ENCODE measurements around the gene PNLDC1. TPM values are rescaled to one million over a fixed set of nuclear protein-coding genes. Genes with fewer than 3 reads are reported as not detected.
"Not testable (repeated sequence)": the region's sequence is repeated elsewhere in the genome, so short reads cannot be mapped to it uniquely, and the experiment has no call there.

PNLDC1 gene
- total RNA-seq, 2 experiments from 2014 or later: 0.42 to 0.96 TPM

DNA sequence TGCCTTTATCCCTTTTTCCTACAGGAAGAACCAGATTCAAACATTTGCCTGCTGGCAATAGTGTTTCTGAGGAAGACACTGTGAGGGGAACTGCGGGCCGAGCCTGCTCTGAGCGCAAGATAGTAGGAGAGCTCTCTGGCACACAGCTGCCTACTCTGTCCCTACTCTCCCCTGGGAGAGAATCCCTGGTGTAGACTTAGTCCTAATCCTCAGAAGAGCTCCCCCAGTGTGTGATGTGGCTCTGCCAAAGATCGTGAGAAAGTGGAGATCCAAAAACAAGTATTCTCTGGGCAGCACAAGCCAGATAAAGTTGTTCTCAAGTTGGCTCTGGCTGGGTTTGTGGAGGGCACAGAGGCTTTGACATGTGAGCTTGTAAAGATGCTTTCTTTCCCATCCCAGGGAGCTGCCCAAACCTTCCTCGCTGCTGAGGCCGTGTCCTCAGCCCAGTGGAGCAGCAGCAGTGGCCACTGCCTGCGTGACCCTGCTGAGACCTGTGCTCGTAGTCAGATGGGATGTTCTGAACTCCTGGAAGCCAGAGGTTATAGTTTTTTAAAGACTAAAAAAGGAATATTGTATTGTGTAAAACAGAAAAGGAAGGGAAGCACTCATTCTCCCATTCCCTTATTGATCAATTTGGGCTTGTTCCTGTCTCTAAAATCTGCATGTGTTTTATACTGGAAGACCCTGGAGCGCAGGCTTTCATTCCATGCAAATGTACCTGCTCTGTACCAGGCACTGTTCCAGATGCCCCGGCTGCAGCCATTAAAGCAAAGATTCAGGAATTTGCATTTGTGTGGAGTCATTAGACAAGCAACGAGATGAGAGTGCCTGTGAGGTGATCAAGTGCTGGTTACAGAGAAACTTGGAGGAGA lies 30.7 kb downstream of the PNLDC1 start:
- POLR2A ChIA-PET: interaction anchor here (1.0 to 1.7 kb wide), 2 partner anchors 11 to 41 kb away, joined by 3 to 6 read pairs; partner anchors contain the start of genes MRPL18 and TCP1
- Mint-ChIP-seq H3K36me3 (no peaks in the 10 kb centered on the region), H3K9me3 (no peaks in the 10 kb centered on the region), H3K27me3 (peaks cover 2% of the 10 kb centered on the region), H3K27ac (no peak overlapping the region), H3K4me1 (peaks cover 22% of the 10 kb centered on the region), H3K4me3 (no peak overlapping the region)
- DNase-seq (no peak), ATAC-seq (ENCODE audit: low read depth) (no peak)

DNA sequence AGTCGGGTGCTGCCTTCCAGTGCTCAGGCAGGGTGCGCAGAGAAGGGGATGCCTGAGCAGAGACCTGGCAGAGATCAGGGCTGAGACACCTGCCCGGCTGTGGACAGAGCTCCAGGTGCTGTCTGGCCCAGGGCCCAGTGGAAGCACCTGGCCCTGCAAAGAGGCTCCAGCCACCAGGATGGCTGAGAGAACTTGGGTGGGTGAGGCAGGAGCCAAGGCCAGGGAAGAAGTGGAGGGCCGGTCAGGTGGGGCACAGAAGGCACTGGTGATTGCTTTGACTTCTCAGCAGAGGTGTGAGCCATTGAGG lies 31.2 kb downstream of the PNLDC1 start:
- Mint-ChIP-seq H3K27ac (no peak overlapping the region), H3K9me3 (no peaks in the 10 kb centered on the region), H3K4me3 (no peak overlapping the region), H3K4me1 (peaks cover 22% of the 10 kb centered on the region), H3K27me3 (peaks cover 2% of the 10 kb centered on the region), H3K36me3 (no peaks in the 10 kb centered on the region)
- POLR2A ChIA-PET: no interaction called here
- no peak for ATAC-seq (ENCODE audit: low read depth)
- DNase-seq: no peak

DNA sequence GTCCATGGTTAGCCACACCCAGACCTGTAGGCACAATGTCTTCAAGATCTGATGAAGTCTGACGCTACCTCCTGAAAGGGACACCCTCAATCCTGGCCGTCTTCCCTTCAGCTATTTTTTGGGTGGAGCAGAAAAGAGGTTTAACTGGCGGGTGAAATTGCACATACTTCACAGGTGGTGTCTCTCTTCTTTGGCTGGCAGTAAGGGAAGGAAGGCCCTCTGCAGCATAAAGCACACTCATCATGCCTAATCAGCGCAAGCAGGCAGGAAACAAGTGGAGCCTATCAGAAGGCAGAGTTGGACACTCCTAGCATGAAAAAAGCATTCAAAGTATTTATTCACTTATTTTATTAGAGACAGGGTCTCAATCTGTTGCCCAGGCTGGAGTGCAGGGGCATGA lies 32.9 kb downstream of the PNLDC1 start:
- DNase-seq (no peak), ATAC-seq (ENCODE audit: low read depth) (no peak)
- POLR2A ChIA-PET: interaction anchor here (1.8 to 2.5 kb wide), 2 partner anchors 13 to 42 kb away, joined by 11 read pairs; partner anchors contain the start of genes MRPL18 and TCP1
- Mint-ChIP-seq H3K27me3 (peaks cover 2% of the 10 kb centered on the region), H3K36me3 (no peaks in the 10 kb centered on the region), H3K4me1 (peaks cover 22% of the 10 kb centered on the region), H3K27ac (no peak overlapping the region), H3K9me3 (no peaks in the 10 kb centered on the region), H3K4me3 (no peak overlapping the region)

DNA sequence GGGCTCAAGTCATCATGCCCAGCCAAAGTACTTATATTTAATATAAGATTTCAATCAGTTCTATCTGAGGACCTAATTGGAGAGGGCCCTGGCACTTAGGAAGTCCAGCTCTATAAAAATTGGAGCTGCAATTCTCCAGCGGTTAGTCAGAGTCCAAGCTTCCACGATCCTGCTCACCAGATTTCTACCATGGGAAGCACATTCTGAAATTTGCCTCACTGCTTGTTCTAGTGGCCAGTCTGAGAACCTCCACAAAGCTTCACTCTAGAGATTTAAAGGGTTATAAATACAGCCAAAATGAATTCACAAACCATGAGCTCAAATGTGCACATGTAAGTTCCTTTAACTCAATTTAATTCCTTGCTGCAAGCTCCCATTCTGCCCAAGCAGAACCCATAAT lies 33.5 kb downstream of the PNLDC1 start:
- Mint-ChIP-seq H3K27me3 (peaks cover 6% of the 10 kb centered on the region), H3K4me1 (peaks cover 22% of the 10 kb centered on the region), H3K27ac (peak overlapping the region; percentile 50), H3K9me3 (no peaks in the 10 kb centered on the region), H3K36me3 (no peaks in the 10 kb centered on the region), H3K4me3 (no peak overlapping the region)
- POLR2A ChIA-PET: interaction anchor here (0.6 to 2.5 kb wide), 4 partner anchors 13 to 1561 kb away, joined by 3 to 11 read pairs (median 8); partner anchors contain the start of genes MRPL18 and TCP1
- ATAC-seq (ENCODE audit: low read depth) (no peak), DNase-seq (no peak)

DNA sequence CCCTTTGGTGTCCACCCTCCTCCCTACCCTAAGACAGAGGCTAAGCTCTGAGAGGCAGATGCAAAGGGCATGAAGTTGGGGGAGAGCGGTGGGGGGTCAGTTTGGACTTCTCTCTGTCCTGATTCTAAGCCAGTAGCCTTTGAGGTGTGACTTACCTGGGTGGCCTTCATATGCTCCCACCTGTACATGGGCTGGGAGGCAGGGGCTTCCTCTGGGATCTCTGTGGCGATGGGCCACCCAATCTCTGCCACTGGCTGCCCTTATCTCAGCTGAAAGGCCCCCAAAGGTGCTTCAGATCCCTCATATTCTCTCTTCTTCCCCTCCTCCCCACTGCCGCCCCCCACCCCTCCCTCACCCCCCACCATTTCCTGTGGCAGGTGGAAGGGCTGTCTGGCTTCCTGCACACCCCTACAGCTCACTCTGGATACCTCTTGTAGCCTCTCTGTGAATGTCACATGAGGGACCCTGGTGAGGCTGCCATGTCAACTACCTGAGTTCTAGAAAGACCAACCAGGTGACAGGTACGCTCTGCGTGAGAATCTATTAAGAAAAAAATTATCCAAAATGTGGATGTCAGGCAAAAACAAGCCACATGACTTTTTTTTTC lies 34.0 kb downstream of the PNLDC1 start:
- POLR2A ChIA-PET: interaction anchor here (0.6 to 2.5 kb wide), 6 partner anchors 8 to 1562 kb away, joined by 3 to 11 read pairs (median 4); partner anchors contain the start of genes MRPL18 and TCP1

DNA sequence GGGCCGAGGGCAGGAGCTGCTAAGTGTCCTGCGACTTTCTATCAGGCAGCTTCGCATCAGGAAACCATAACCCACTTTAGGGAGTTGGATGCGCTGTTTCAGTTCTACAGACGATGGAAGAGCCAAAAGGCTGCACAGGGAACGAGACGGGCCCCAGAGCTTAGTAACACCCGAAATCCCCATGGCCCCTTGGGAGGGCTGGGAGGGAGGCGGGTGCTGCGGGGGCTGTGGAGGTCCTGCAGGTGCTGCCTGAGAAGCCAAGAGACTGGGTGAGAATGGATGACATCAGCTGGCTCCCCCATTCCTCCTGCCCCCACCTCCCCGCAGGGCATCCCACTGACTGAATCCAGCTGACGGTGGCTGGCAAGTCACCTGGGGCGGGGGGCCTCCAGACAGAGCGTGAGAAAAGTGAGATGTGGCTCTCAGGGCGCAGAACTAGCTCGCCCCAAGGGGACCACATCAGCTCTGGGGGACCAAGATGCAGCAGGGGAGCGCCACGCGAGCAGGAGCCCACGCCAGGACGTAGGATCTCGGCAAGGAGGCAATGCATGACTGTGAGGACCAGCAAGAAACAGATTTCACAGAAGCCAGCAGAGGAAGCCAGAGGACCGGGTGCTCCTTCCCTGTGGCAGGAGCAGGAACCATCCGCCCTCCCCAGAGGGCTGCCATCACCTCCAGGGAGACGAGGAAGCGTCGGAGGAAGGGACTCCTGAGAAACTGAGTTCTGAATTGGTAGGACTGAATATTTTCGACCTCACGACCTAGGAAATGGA lies 36.8 kb downstream of the PNLDC1 start:
- H3K27me3 Mint-ChIP-seq: peaks cover 4% of the 10 kb centered on the region
- H3K4me3 Mint-ChIP-seq: no peak overlapping the region
- no peak overlapping the region for H3K27ac Mint-ChIP-seq
- POLR2A ChIA-PET: no interaction called here
- no peak for DNase-seq
- H3K4me1 Mint-ChIP-seq: peaks cover 13% of the 10 kb centered on the region
- H3K9me3 Mint-ChIP-seq: no peaks in the 10 kb centered on the region
- no peak for ATAC-seq (ENCODE audit: low read depth)
- H3K36me3 Mint-ChIP-seq: no peaks in the 10 kb centered on the region

More for the DNA sequence above, 34.0 kb downstream of the PNLDC1 start:
- Mint-ChIP-seq H3K27me3 (peaks cover 6% of the 10 kb centered on the region), H3K4me1 (peaks cover 22% of the 10 kb centered on the region), H3K9me3 (no peaks in the 10 kb centered on the region), H3K27ac (peak overlapping the region; percentile 68), H3K4me3 (peak overlapping the region; percentile 15), H3K36me3 (no peaks in the 10 kb centered on the region)
- peak; percentile 65 for ATAC-seq (ENCODE audit: low read depth)
- DNase-seq: no peak

DNA sequence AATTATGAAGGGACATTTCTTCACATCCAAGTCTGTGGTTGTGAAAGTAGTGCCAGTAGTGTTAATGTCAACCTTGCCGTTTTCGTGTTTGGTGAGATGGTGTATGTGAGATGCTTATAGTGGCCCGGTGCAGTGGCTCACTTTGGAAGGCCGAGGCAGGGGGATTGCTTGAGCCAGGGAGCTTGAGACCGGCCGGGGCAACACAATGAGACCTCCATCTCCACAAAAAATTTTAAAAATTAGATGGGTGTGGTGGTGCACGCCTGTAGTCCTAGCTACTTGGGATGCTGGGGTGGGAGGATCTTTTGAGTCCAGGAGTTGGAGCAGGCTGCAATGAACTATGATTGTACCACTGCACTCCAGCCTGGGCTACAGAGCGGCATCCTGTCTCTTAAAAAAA lies 37.4 kb downstream of the PNLDC1 start:
- peaks cover 13% of the 10 kb centered on the region for H3K4me1 Mint-ChIP-seq
- DNase-seq (no peak), ATAC-seq (ENCODE audit: low read depth) (no peak)
- H3K27me3 Mint-ChIP-seq: peaks cover 4% of the 10 kb centered on the region
- no peaks in the 10 kb centered on the region for H3K36me3 Mint-ChIP-seq
- H3K9me3 Mint-ChIP-seq: no peaks in the 10 kb centered on the region
- POLR2A ChIA-PET: no interaction called here
- no peak overlapping the region for H3K4me3 Mint-ChIP-seq
- no peak overlapping the region for H3K27ac Mint-ChIP-seq

DNA sequence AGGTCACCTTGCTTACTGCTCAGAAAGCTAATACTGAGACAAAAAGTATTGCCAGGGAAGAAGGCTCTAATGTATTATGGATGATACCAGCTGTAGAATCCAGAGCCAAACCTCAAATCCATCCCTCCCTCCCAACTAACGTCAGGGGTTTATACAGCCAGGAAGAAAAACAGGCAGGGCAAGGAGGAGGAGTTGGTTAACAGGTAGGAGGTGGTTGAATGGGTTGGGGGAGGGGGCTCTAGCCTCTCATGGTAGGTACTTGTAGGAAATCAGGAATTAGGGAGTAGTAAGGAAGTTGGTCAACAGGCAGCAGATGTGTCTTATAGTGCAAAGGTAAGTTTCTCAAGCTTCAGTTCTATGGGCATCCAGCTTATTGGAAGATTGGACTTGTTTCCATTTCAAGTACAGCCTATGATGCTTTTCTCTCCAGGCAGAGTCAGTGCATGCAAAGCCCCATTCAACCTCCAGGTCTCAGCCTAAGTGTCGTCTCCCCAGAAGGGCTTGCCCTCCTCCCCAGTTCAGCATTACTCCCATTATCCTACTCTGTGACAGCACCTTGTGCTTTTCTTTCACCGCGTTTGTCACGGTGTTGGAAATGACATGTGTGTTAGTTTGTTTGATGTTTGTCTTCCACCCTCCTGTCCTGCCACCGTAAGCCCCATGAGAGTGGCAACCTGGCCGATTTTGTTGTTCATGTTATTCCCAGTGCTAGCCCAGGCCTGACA lies 38.1 kb downstream of the PNLDC1 start:
- no peak for DNase-seq
- no peak for ATAC-seq (ENCODE audit: low read depth)
- POLR2A ChIA-PET: no interaction called here
- Mint-ChIP-seq H3K27ac (no peak overlapping the region), H3K27me3 (peaks cover 4% of the 10 kb centered on the region), H3K4me1 (peaks cover 13% of the 10 kb centered on the region), H3K4me3 (no peak overlapping the region), H3K9me3 (no peaks in the 10 kb centered on the region), H3K36me3 (no peaks in the 10 kb centered on the region)

DNA sequence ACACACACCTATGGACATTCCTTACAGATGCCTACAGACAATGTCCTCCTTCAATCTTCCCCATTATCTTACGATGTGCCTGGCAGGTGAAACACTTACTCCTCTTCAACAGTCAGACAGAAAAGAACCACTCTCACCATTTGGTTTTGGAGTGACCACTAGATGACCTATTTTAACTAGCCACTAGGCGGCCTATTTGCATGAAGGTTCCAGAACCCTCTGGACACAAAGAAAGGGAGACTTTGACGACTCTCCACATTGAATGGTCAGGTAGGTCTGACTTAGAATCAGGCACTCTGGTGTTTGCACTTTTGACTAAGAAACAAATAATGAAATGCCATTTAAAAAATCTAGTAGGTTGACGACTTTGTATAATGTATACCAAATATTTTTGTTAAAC lies 42.0 kb downstream of the PNLDC1 start:
- no peak overlapping the region for H3K4me3 Mint-ChIP-seq
- peaks cover 4% of the 10 kb centered on the region for H3K27me3 Mint-ChIP-seq
- H3K27ac Mint-ChIP-seq: no peak overlapping the region
- DNase-seq: no peak
- no peaks in the 10 kb centered on the region for H3K36me3 Mint-ChIP-seq
- POLR2A ChIA-PET: no interaction called here
- ATAC-seq (ENCODE audit: low read depth): no peak
- H3K4me1 Mint-ChIP-seq: peaks cover 8% of the 10 kb centered on the region
- no peaks in the 10 kb centered on the region for H3K9me3 Mint-ChIP-seq

DNA sequence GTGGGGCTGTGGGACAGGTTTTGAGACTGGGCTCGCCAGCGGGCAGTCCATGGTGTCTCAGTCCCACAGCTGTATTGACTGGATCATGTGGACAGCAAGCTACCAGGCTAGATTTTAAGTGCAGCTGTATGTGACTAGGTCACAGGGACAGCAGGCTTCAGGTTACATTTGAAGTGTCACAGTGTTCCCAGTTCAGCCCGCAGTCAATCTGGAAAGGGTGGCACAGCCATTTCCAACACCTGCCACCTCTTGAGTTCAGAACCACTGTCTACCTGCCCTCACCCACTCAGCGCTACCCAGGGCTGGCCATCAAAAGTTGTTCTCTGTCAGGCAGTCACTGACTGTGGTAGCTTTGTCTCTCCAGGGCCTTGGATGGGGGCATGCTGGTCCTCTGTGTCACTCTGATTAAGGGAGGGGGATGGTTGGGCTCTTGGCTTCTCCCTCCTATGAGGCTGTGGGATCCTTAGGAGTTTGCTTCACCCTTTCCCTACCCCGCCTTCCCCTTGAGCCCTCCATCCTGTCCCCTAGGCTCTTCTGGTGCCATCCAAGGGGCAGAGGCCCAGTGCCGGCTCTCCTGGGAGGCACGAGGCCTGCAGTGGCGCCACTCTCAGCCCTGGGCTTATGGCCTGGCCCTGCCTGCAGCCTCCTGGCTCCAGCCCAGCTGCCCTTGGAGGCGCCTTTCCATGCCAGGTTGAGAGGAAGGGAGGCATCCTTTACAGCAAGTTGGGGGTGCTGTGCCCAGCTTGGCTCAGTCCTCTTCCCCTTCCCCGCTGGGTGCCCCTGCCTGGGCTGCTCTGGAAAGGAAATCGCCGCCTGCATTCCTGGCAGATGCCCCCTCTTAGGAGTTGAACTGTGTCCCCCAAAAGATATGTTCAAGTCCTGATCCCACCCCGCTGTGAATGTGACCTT lies 44.9 kb downstream of the PNLDC1 start:
- ATAC-seq (ENCODE audit: low read depth): no peak
- H3K9me3 Mint-ChIP-seq: peaks cover 6% of the 10 kb centered on the region
- no peaks in the 10 kb centered on the region for H3K36me3 Mint-ChIP-seq
- peaks cover 8% of the 10 kb centered on the region for H3K4me1 Mint-ChIP-seq
- no peak overlapping the region for H3K4me3 Mint-ChIP-seq
- no peak overlapping the region for H3K27ac Mint-ChIP-seq
- H3K27me3 Mint-ChIP-seq: no peaks in the 10 kb centered on the region
- POLR2A ChIA-PET: interaction anchor here (1.0 to 1.7 kb wide), 3 partner anchors 10 to 55 kb away, joined by 3 to 4 read pairs (median 3); partner anchors contain the start of genes MRPL18 and TCP1
- DNase-seq: no peak

DNA sequence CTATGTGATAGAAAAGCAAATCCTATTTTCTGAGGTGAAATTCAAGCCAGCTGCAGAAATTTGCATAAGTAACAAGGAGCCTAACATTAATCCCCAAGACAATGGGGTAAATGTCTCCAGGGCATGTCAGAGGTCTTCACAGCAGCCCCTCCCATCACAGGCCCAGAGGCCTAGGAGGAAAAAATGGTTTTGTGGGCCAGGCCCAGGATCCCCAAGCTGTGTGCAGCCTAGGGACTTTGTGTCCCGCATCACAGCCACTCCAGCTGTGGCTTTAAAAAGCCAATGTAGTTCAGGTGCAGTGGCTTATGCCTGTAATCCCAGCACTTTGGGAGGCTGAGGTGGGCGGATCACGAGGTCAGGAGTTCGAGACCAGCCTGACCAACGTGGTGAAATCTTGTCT lies 48.5 kb downstream of the PNLDC1 start:
- POLR2A ChIA-PET, H3K9me3 Mint-ChIP-seq: not testable (repeated sequence)

DNA sequence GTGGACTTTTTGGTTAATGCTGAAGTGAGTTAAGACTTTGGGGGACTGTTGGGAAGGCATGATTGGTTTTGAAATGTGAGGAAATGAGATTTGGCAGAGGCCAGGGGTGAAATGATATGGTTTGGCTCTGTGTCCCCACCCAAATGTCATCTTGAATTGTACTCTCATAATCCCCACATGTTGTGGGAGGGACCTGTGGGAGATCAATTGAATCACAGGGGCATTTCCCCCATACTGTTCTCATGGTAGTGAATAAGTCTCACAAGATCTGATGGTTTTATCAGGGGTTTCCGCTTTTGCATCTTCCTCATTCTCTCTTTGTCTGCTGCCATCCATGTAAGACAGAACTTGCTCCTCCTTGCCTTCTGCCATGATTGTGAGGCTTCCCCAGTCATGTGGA lies 49.8 kb downstream of the PNLDC1 start:
- H3K9me3 Mint-ChIP-seq; H3K27ac Mint-ChIP-seq; H3K4me1 Mint-ChIP-seq; DNase-seq; H3K36me3 Mint-ChIP-seq; ATAC-seq (ENCODE audit: low read depth); H3K27me3 Mint-ChIP-seq; H3K4me3 Mint-ChIP-seq: not testable (repeated sequence)
- POLR2A ChIA-PET: interaction anchor here (1.2 kb wide), 1 partner anchor 60 kb away, joined by 5 read pairs; the partner anchor contains the start of gene TCP1

More for the DNA sequence above, 48.5 kb downstream of the PNLDC1 start:
- H3K36me3 Mint-ChIP-seq; H3K4me1 Mint-ChIP-seq; ATAC-seq (ENCODE audit: low read depth); H3K27me3 Mint-ChIP-seq; DNase-seq; H3K4me3 Mint-ChIP-seq; H3K27ac Mint-ChIP-seq: not testable (repeated sequence)

All from activated naive CD8-positive, alpha-beta T cell treated with anti-CD3 and anti-CD28 coated beads, Interleukin-2, amount 10 ng/mL, durations not matched to agents 7 days and 5 days (primary cell).